ENCODE results near the gene ZCCHC2.

The ZCCHC2 gene

DNA sequence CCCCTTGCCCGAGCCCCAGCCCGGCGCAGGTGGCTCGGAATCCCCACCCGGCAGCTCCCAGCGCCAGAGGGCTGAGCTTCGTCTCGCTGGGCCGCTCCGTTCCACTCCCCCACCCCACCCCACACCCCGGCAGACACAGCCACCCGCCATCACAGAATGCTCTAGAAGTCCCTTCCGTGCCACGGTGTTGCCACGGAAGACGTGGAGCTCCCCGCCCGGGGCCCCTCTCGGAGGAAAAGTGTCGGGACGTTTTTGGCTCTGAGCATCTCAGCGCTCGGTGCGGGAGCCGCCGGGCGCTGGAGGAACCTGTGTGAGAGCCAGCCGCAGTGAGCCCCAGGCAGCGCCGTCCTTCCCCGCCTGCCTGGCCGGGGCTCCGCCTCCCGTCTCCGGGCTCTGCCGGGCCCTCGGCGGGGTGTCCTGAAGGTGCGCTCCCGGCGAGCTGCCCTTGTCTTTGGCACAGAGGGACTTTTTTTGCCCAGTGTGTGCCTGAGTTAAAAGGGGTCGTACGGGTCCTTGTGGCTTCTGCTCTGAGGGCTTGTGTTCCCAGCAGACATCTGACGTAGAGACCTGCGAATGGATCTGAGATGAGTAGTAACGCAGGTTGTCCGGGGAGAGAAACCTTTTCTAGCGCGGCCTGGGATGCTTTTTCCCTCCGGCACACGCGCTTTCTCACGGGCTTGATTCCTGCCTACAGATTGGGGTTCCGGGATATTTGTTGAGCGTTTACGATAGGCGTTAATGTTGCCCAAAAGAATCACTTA lies 1.8 kb downstream of the ZCCHC2 start:
- DNase-seq (ENCODE audit: low read depth): peak; percentile 72
- TF ChIP-seq, protein P1, sequence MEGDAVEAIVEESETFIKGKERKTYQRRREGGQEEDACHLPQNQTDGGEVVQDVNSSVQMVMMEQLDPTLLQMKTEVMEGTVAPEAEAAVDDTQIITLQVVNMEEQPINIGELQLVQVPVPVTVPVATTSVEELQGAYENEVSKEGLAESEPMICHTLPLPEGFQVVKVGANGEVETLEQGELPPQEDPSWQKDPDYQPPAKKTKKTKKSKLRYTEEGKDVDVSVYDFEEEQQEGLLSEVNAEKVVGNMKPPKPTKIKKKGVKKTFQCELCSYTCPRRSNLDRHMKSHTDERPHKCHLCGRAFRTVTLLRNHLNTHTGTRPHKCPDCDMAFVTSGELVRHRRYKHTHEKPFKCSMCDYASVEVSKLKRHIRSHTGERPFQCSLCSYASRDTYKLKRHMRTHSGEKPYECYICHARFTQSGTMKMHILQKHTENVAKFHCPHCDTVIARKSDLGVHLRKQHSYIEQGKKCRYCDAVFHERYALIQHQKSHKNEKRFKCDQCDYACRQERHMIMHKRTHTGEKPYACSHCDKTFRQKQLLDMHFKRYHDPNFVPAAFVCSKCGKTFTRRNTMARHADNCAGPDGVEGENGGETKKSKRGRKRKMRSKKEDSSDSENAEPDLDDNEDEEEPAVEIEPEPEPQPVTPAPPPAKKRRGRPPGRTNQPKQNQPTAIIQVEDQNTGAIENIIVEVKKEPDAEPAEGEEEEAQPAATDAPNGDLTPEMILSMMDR (IDR thresholded peaks at IDR 0.05; ENCODE audit: insufficient read depth, low read depth, low read length, missing control alignments): no peak
- H3K4me3 ChIP-seq (ENCODE audit: low read length): peak overlapping the region; percentile 74

DNA sequence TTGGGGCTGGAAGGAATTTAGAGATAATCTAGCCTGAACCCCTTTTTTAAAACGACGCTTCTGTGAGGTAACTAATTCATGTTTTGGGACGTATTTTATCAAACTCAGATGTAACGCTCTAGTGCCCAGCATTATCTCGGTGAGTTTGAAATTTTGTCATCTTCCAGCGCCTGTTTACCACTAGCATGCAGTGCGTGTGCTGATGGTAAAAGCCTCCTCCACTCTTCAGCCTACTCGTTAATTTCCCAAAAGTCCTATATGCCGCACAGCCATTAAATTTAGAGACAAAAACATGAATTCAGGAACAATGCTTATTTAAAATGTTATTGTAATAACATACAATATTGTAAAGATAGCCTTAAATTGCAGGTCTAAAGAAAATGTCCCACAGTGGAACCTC lies 2.8 kb downstream of the ZCCHC2 start:
- DNase-seq (ENCODE audit: low read depth): no peak
- TF ChIP-seq, protein P1 (IDR thresholded peaks at IDR 0.05; ENCODE audit: insufficient read depth, low read depth, low read length, missing control alignments): no peak
- peak overlapping the region; percentile 74 for H3K4me3 ChIP-seq (ENCODE audit: low read length)

DNA sequence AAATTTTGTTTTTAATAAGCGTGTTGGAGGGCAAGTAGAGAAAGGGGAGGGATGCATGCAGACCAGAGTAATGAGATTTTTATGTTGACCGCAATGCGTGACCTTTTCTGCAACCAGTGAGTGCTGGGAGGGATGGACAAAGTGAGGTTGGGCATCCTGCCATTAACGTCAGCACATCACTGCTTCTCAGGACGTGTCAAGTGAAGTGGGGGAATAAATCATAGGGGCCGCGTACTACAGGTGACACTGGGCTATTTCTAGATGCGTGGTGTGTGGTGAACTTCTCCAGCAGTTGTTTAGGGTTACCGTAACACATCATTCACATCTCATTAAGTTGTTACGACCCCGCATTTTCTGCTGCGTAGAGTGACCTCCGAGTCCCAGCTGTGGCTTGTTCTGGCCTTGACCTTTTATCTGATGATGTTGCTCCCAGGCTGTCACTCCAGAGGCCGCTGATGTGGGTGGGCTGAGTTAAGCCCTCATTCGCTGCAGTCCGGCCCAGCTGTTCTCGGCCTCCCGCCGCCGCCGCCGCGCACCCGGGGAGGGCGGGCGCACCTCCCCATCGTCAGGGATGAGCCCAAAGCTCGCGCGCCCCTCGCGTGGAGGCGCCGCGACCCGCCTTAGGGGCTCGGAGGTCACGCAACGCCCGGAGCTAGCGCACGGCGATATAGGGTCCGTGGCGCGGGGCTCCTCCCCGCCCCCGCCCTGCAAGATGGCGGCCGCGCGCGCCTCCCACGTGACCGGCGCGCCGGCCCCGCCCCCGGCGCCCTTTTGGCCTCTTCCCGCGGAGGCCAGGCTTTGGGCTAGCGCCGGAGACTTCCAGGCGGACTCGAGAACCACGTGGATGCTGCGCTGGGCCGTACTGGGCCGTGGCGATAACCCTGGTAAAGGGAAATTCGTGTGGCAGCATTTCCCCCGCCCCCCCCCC lies 3.5 kb downstream of the ZCCHC2 start:
- TF ChIP-seq, protein P1 (IDR thresholded peaks at IDR 0.05; ENCODE audit: insufficient read depth, low read depth, low read length, missing control alignments): no peak

DNA sequence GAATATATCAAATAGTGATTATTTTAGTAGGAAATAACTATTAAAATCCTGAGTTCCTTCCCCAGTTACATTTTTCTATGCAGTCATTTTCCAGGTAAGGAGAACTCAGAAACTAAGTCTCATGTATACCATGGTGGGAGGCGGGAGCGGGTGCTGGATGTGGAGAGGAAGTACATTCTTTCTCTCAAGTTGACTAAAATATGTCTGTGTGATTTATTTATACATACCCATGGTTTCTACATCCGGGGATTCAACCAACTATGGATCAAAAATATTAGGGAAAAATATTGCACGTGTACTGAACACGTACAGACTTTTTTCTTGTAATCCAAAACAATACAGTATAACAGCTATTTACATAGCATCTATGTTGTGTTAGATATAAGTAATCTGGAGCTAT lies 6.8 kb downstream of the ZCCHC2 start:
- DNase-seq (ENCODE audit: low read depth): no peak
- H3K4me3 ChIP-seq (ENCODE audit: low read length): no peak overlapping the region
- TF ChIP-seq, protein P1 (IDR thresholded peaks at IDR 0.05; ENCODE audit: insufficient read depth, low read depth, low read length, missing control alignments): no peak

More for the DNA sequence above, 3.5 kb downstream of the ZCCHC2 start:
- peak overlapping the region; percentile 74 for H3K4me3 ChIP-seq (ENCODE audit: low read length)
- peak; percentile 46 for DNase-seq (ENCODE audit: low read depth)

DNA sequence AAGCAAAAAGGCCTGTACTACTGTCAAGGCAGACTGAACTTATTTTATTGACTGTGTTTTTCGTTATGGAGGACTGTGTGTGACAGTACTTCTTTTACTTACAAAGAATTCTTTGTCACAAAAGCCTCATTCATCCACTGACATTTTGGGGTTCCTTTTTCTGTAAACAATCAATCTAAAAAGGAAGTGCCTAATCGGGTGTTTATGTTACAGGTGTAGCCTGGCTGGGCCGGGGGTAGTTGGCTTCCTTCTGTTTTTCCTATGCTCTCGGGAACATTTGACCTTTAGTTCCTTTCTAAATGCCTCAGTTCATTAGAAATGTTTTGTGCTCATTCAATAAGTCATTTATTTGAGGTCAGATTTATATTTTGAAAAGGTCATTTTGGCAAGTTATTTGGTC lies 8.3 kb downstream of the ZCCHC2 start:
- no peak for DNase-seq (ENCODE audit: low read depth)
- TF ChIP-seq, protein P1 (IDR thresholded peaks at IDR 0.05; ENCODE audit: insufficient read depth, low read depth, low read length, missing control alignments): no peak
- no peak overlapping the region for H3K4me3 ChIP-seq (ENCODE audit: low read length)

DNA sequence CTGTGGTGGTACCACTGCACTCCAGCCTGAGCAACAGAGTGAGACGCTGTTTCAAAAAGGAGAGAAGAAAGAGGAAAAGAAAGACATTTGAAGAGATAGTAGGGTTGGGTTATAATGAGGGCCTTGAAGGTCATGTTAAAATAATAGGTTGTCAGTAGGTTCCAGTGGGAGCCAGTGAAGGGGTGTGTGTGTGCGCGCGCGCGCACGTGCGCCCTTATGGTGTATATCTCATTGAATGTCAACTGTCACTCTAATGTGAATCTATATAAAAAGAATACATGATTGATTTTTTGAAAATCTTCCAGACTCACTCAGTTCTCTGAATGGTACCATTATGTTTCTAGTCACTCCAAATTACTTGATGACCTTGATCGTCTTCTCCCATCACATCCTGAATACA lies 9.1 kb downstream of the ZCCHC2 start:
- no peak for DNase-seq (ENCODE audit: low read depth)
- H3K4me3 ChIP-seq (ENCODE audit: low read length): no peak overlapping the region
- TF ChIP-seq, protein P1 (IDR thresholded peaks at IDR 0.05; ENCODE audit: insufficient read depth, low read depth, low read length, missing control alignments): no peak
